ENCODE data around the gene STX1A. TPM values are rescaled to one million over a fixed set of nuclear protein-coding genes. Genes with fewer than 3 reads are reported as not detected.

The STX1A gene
- total RNA-seq = 68.0 TPM

DNA sequence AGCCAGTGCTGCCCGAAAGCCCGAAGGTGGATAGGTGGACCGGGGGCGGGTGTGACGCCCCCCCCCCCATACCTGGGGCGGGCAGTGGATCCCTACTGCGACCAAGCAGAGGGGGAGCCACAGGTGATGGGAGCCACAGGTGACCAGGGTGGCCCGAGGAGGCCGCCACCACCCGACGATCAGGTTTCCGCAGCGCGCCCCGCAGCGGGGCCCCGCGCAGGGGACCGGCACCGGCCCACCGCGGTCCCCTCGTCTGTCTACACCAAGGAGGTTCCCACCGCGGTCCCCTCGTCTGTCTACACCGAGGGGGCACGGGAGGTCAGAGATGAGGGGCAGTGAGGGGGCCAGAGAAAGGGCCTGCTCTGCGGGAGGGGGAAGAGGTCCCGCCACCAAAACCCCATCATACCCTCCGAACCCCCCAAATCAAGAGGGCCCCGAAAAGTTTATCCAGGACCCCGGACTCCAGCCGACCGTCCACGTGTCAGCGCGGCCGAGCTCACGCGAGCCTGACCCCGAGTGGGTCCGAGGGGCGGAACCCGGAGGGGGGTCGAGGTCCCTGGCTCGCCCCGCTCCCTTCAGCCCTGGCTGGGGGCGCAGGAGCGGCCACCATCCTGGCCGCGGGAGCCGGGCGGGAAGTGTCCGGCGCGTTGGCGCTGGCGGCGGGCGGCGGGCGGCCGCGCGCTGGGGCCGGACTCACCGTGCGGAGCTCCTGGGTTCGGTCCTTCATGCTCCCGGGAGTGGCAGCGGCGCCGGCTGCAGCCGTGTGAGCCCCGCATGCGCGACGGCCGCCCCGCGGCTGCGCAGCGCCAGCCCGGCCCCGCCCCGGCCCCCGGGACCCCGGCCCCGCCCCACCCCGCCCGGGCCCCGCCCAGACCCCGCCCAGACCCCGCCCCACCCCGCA, at the start of gene STX1A:
STX1A (minus strand) TSS at position 765 of the 901 bp plus-strand sequence; CDS start at position 727, 38 bp downstream.

DNA sequence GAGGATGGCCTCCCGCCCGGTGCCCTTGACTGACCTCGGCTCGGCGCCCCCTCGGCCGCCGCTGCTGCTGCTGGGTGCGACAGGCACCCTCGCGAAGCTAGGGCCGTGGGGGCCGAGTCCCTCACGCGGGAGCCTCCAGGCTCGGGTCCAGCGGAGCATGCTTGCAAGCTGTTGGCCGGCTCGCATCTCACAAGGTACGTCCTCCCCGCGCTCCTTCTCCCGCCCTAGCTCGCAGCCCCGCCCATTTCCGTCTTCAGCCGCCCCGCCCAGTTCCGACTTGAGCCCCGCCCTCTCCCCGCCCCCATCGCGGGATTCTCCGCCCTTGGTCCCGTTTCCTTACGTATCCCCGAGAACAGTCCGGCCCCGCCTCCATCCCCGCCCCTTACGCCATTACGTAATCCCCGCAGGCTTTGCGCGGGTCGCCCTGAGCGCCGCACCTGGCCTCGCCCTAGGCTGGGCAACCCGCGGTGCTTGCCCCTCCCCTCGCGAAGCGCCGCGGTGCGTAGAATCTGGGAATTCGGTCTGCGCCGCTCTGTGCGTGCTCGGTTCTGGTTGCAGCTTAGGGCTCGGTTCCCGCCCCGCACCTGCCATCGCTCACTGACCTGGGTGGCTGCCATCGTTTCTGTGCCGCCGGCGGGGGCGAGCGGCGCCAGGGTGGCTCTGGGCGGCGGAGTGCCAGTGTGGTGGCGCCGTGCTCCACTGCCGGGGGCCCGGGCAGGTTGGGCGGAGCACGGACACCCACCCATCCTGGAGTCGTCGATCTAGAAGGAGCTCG, 19.3 kb upstream of the STX1A start, which contains the start of gene ABHD11:
ABHD11 (minus strand) TSS at position 191 of the 775 bp plus-strand sequence; CDS start at position 159, 32 bp downstream.

DNA sequence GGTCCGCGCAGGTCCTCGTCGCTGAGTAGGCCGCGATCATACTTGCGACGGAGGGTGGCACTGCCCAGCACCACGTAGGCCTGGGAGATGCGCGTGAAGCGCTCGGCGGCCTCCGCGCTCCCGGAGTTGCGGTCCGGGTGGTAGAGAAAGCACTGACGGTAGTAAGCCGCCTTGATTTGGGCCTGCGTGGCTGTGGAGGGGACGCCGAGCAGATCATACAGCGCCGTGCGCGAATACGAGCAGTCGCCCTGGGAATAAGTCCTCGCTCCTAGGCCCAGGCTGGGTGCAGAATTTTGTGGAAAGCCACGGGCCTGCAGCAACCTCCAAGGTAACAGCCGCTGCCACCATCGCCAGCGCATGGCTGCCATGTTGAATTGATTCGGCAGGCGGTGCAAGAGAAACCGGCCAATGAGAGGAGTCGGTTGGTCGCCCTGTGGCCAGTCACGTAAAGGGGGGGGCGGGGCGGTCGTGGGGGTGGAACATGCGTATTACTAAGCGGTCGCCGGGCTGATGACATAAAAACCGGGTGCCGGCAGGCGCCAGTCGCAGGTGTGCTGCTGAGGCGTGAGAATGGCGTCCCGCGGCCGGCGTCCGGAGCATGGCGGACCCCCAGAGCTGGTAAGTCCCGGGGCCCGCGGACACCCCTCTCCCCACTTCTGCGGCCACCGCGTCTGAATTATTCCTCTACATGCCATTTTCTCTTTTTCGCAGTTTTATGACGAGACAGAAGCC, 36.2 kb downstream of the STX1A start, which contains the start of the genes BUD23 and DNAJC30:
BUD23 (plus strand) TSS at position 542 of the 732 bp plus-strand sequence; CDS start at position 571, 29 bp downstream.
DNAJC30 (minus strand) TSS at position 398 of the 732 bp plus-strand sequence; CDS start at position 368, 30 bp downstream.

DNA sequence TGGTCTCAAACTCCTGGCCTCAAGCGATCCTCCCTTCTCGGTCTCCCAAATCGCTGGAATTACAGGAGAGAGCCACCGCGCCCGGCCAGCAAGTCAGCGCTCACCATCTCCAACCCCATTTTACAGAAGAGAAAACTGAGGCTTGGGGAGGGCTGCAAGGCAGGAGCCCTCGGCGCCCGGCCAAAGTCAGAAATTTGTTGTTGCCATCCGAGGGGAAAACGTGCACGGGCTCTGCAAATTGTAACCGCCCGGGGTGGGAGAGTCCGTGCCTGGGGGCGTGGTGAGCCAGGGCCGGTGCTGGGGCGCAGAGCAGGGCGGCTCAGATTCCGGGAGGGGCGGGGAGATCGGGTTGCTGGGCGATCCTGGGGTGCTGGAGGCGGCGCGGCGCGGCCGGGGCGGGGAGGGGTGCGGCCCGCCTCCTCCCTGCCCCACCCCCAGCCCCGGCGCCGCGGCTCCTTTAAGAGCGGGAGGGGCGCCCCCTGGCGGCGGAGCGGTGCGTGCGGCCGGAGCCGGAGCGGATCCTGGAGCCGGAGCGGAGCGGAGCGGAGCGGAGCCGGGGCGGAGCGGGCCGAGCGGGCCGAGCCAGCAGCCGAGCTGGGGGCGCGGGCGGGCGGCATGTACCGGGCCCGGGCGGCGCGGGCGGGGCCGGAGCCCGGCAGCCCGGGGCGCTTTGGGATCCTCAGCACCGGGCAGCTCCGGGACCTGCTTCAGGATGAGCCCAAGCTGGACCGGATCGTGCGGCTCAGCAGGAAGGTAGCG, 51.9 kb downstream of the STX1A start, which contains the start of gene VPS37D:
VPS37D (plus strand) TSS at position 488 of the 759 bp plus-strand sequence; CDS start at position 616, 128 bp downstream.

Small RNA genes lying within 50 kb of the gene (small RNA-seq; reads per million reads assigned to genes)
- gene MIR4284 = 0.18 reads per million
- gene RN7SL265P = not detected

Other genes with a start within 250 kb of the STX1A start
- 52.1 TPM for gene BAZ1B, start 197.4 kb downstream of the STX1A start, total RNA-seq
- gene BCL7B, start 162.0 kb downstream of the STX1A start, total RNA-seq = 11.1 TPM
- 40.6 TPM for gene TBL2, start 141.1 kb downstream of the STX1A start, total RNA-seq
- gene MLXIPL, start 95.1 kb downstream of the STX1A start, total RNA-seq = 0.69 TPM
- gene VPS37D, start 51.8 kb downstream of the STX1A start, total RNA-seq = 24.0 TPM
- gene DNAJC30, start 36.2 kb downstream of the STX1A start, total RNA-seq = 3.5 TPM
- 36.7 TPM for gene BUD23, start 36.1 kb downstream of the STX1A start, total RNA-seq
- gene ABHD11, start 19.1 kb upstream of the STX1A start, total RNA-seq = 11.5 TPM
- 0.69 TPM for gene CLDN3, start 50.6 kb upstream of the STX1A start, total RNA-seq
- gene CLDN4, start 111.3 kb upstream of the STX1A start, total RNA-seq = 0.69 TPM
- 0.46 TPM for gene METTL27, start 122.8 kb upstream of the STX1A start, total RNA-seq
- not detected for gene TMEM270, start 141.5 kb upstream of the STX1A start, total RNA-seq